Measurements from ENCODE around the gene MAB21L3. TPM values are rescaled to one million over a fixed set of nuclear protein-coding genes. Genes with fewer than 3 reads are reported as not detected.

The MAB21L3 gene
- total and polyA plus RNA-seq, 2 of the 13 experiments (the other 11 are each of a cell fraction or from before 2014, with no cell fraction given): 0.55 to 4.1 TPM

- TF ChIP-seq RNF219 (CRISPR knock-in tag; IDR thresholded peaks at IDR 0.05) (no peak), ZBTB21 (CRISPR knock-in tag; IDR thresholded peaks at IDR 0.05) (no peak; the same call in 1 of the 2 replicates), ZNF563 (CRISPR knock-in tag; IDR thresholded peaks at IDR 0.05) (0 out of 2 replicates have a peak, but pooled peaks have one; percentile 23), ZNF652 (CRISPR knock-in tag; IDR thresholded peaks at IDR 0.05; ENCODE audit: borderline replicate concordance, low read depth) (peak; percentile 85), SIN3A (IDR thresholded peaks at IDR 0.05; ENCODE audit: borderline replicate concordance, low read depth, low read length) (no peak), YEATS2 (CRISPR knock-in tag; IDR thresholded peaks at IDR 0.05; ENCODE audit: borderline replicate concordance) (peak; percentile 45; the same call in 1 of the 2 replicates), SP4 (CRISPR knock-in tag; IDR thresholded peaks at IDR 0.05) (peak; percentile 28; the same call in 1 of the 2 replicates), RXRB (CRISPR knock-in tag; IDR thresholded peaks at IDR 0.05; ENCODE audit: borderline replicate concordance) (peak; percentile 83), SIN3B (IDR thresholded peaks at IDR 0.05; ENCODE audit: low read length) (no peak), ZFP36L2 (CRISPR knock-in tag; IDR thresholded peaks at IDR 0.05) (no peak), ZNF800 (CRISPR knock-in tag; IDR thresholded peaks at IDR 0.05) (0 out of 2 replicates have a peak, but pooled peaks have one; percentile 52), ZNF33B (CRISPR knock-in tag; IDR thresholded peaks at IDR 0.05) (no peak), MAFK (conservative IDR thresholded peaks at IDR 0.05 in 1 of 2, IDR thresholded peaks at IDR 0.05 in 1 of 2; ENCODE audit: low read length in 2 of 2) (no peak), HOXA7 (CRISPR knock-in tag; IDR thresholded peaks at IDR 0.05) (no peak), LRRFIP1 (CRISPR knock-in tag; conservative IDR thresholded peaks at IDR 0.05) (no peak), MAFF (IDR thresholded peaks at IDR 0.05; ENCODE audit: low read depth, low read length) (no peak), SMAD3 (CRISPR knock-in tag; IDR thresholded peaks at IDR 0.05) (peak; percentile 25; the same call in 1 of the 2 replicates), TGIF2 (CRISPR knock-in tag; IDR thresholded peaks at IDR 0.05) (no peak), TRIM22 (IDR thresholded peaks at IDR 0.05) (no peak), ZNF672 (CRISPR knock-in tag; IDR thresholded peaks at IDR 0.05) (no peak), GPN1 (CRISPR knock-in tag; IDR thresholded peaks at IDR 0.05; ENCODE audit: borderline replicate concordance) (no peak), NONO (IDR thresholded peaks at IDR 0.05) (no peak), NONO (CRISPR knock-in tag; conservative IDR thresholded peaks at IDR 0.05) (no peak; the same call in 1 of the 2 replicates)
Observed at GRCh38 chr1:116122955-116123757, 12.0 kb downstream of the MAB21L3 start (continued).
